Pancreas (tissue), 10 donors: Measurements from ENCODE around the gene RTKN. TPM values are rescaled to one million over a fixed set of nuclear protein-coding genes. Genes with fewer than 3 reads are reported as not detected.

Source experiments
- ATAC-seq, 4 donors: fragments of 200-7000 bp; cut with Tn5 transposase; one replicate each; pipeline versions ENCODE4 v1.8.0 to v1.9.1; 2020; ENCODE audit warnings: mild to moderate bottlenecking in 4 of 4, moderate library complexity in 4 of 4
- DNase-seq, 6 donors: peaks; one replicate each; pipeline ENCODE4 v3.0.0-alpha.2; 2020
- FAIRE-seq: peaks from 2 replicates; lab custom pipeline; 2012; peaks lifted over from hg19 to GRCh38; lab: Jason Lieb, UNC
- H3K27ac ChIP-seq, 4 donors: fragments of 200-600 bp; sonication (generic); 1 replicate in 3 of 4; 2 replicates in 1 of 4; pipeline versions ENCODE4 v1.5.0 to v1.8.0; 2020
- H3K27me3 ChIP-seq, 4 donors: fragments of 200-600 bp; one replicate each; pipeline ENCODE4 v1.8.0; 2021
- H3K36me3 ChIP-seq, 3 donors: fragments of 200-600 bp; sonication (generic) in 1 of 3; one replicate each; pipeline versions ENCODE4 v1.5.0 to v1.8.0; 2020 to 2021
- H3K4me1 ChIP-seq, 3 donors: fragments of 200-600 bp; one replicate each; pipeline ENCODE4 v1.8.0; 2021
- H3K4me3 ChIP-seq, 4 donors: fragments of 200-600 bp; sonication (generic) in 2 of 4; one replicate each; pipeline versions ENCODE4 v1.5.0 to v1.8.0; 2020 to 2021
- H3K9me3 ChIP-seq, 4 donors: fragments of 200-600 bp; one replicate each; pipeline ENCODE4 v1.8.0; 2021
- WGBS, 2 donors: extraction: QIAGEN DNeasy Blood & Tissue Kit; methylation state at CpG; one replicate each; pipeline ENCODE4 v1.1.7; 2013; 5-methylcytosine and 5-hydroxymethylcytosine counted together
- intact Hi-C, 3 donors: fragments of 100-400 bp; cut with DNase I; formaldehyde crosslinking; loops; one replicate each; pipeline versions ENCODE4 v1.11.1 to v1.14.2; 2022
- polyA plus RNA-seq, 2 donors: library from polyadenylated mRNA; stranded (reverse); fragments of 200-250 nt; gene quantifications; one replicate each; pipeline ENCODE4 v1.2.3, GENCODE V29; 2013
- total RNA-seq, 6 donors: library from RNA; stranded (reverse); fragmentation: NEBNext Ultra II Directional in 4 of 6; extraction: Animal tissue kit (Norgen Biotek cat#: 25700) in 4 of 6; gene quantifications; one replicate each; pipeline versions ENCODE4 v1.2.1 to v1.2.4, GENCODE V29; 2021 to 2023
- TF ChIP-seq, protein P1 (sequence below), 4 donors: fragments of 200-600 bp; sonication (generic) in 3 of 4; IDR thresholded peaks; one replicate each; pipeline versions ENCODE4 v1.5.0 to v1.8.0; 2021; ENCODE audit warnings: antibody characterized with exemption in 4 of 4
- donor health status: healthy with polysubstance abuse.
- donor health status: DM: no; HTN: no; CAD: no; lungs with moderate emphysema.
- donor health status: DM: no; HTN: no; CAD: no.
- donor health status: control.
- donor health status: control.
- donor health status: Bipolar disorder and iron deficiency.
- donor health status: DM: yes; HTN: yes; CAD: no.
- donor health status: DM: no; HTN: no; CAD: no.
- donor health status: DM: no; HTN: no; CAD: no.
- donor health status: DM: yes; HTN: yes; CAD: no.

The RTKN gene
- total and polyA plus RNA-seq, 8 donors = 20.7 to 63.7 (median 30.8) TPM

DNA sequence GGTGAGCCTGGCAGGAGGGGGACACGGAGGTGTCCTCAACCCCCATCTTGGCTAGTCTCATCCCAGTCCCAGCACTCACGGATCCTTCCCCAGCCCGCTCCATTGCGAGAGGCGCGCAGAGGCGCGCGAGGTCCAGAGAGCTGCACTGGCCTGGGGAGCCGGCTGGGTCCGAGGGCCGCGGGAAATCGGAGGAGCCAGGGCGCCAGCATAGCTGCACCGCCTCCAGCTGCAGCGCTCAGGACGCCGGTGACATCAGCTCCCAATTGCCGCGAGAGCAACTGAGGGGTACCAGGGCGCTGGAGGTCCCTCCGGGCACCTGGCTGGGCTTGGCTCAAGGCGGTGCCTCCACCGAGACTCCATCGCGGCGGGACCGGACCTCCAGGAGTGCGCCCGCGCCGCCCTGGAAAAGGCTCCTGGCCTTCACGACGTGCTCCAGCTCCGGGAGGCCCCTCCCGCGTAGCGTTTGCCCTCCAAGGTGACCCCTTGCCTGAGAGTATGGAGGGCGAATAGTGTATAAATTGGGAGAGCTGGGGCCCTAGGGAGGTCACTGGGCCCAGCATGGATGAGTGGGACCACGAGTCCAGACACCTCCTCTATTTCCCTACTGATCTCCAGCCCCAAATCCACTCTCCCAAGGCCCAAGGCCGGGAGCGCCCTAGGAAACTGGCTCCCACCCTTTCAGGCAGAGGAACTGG lies 5.5 kb downstream of the RTKN start:
- ATAC-seq (no peak), DNase-seq (no peak), FAIRE-seq (no peak)
- H3K9me3 ChIP-seq = no peaks in the 10 kb centered on the region
- no peak overlapping the region for H3K27ac ChIP-seq
- peaks cover 0 to 17% (median 9%) of the 10 kb centered on the region in 3 donors for H3K4me1 ChIP-seq
- peaks cover 0 to 10% (median 3%) of the 10 kb centered on the region in 3 donors for H3K36me3 ChIP-seq
- H3K27me3 ChIP-seq = no peaks in the 10 kb centered on the region
- 83 to 87% methylated on average over 43 of the region's 43 CpGs for WGBS, 2 donors
- TF ChIP-seq, protein P1, sequence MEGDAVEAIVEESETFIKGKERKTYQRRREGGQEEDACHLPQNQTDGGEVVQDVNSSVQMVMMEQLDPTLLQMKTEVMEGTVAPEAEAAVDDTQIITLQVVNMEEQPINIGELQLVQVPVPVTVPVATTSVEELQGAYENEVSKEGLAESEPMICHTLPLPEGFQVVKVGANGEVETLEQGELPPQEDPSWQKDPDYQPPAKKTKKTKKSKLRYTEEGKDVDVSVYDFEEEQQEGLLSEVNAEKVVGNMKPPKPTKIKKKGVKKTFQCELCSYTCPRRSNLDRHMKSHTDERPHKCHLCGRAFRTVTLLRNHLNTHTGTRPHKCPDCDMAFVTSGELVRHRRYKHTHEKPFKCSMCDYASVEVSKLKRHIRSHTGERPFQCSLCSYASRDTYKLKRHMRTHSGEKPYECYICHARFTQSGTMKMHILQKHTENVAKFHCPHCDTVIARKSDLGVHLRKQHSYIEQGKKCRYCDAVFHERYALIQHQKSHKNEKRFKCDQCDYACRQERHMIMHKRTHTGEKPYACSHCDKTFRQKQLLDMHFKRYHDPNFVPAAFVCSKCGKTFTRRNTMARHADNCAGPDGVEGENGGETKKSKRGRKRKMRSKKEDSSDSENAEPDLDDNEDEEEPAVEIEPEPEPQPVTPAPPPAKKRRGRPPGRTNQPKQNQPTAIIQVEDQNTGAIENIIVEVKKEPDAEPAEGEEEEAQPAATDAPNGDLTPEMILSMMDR (IDR thresholded peaks at IDR 0.05) = no peak
- intact Hi-C loops = no loop called here
- H3K4me3 ChIP-seq = no peak overlapping the region

DNA sequence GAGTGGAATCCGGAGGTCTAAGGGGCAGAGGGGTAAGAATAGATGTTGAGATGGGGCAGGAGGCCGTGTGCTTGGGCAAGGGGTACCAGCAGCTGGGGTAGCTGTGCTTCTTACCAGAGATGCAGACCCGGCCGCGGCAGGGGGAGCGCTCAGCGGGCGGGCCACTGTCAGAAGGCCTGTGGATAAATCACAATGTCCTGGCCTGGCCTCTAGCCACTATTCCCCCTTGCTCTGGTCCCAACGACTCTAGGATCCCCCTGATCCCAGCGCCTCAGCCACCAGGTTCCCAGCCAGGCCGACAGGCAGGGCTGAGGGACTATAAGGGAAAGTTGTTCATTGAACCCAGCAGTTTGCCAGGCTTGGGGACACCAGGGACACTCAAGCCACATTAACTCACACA lies 11.2 kb downstream of the RTKN start:
- peaks cover 3 to 58% (median 23%) of the 10 kb centered on the region in 3 donors for H3K36me3 ChIP-seq
- no peak overlapping the region for H3K4me3 ChIP-seq
- DNase-seq = peak in 1 of 6 donors; percentile 45
- no peaks in the 10 kb centered on the region for H3K9me3 ChIP-seq
- 83 to 90% methylated on average over 11 of the region's 11 CpGs for WGBS, 2 donors
- TF ChIP-seq, protein P1 (IDR thresholded peaks at IDR 0.05) = no peak
- ATAC-seq = no peak
- no peaks in the 10 kb centered on the region for H3K27me3 ChIP-seq
- H3K4me1 ChIP-seq = no peaks in the 10 kb centered on the region
- no peak for FAIRE-seq
- intact Hi-C loops = no loop called here
- H3K27ac ChIP-seq = no peak overlapping the region

DNA sequence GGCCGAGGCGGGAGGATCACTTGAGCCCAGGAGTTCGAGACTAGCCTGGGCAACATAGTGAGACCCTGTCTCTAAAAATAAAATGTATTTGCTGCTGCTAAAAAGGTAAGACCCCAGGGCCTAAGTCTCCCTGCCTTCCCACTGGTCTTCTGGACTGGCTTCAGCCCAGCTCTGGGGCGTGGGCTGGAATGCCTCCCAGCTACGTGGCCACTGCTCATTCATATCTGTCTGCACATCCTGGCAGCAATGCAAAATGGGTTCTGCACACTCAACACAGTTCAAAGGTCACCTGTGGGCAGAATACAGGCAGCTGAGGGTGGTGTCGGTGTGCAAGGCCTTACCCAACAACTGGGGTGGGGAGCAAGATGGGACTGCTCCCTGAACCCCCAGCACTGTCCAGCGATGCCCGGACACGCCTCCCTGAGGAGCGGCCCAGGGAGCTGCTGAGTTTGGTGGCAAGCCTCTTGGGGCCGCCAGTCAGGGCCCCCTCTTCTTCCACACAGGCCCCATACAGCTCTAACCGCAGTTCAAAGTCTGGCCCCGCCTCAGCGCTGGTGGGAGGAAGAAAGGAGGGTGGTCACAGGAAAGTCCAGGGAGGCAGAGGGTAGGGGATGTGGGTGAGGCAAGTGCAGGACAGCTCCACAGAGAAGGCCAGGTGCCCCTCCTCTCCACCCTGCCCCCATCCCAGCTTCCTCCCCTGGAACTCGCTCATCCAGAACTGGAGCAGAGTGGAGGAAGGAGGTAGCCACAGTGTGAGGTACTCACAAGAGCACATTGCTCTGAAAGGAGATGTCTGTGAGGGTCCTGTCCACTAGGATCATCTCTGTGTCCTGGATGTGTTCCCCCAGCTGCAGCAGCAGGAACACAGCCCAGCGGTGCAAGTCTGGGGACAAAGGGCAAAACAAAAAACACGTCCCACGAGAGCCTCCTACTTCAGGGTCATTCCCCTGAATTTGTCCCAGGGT lies 12.0 kb downstream of the RTKN start:
- Histone ChIP-seq H3K36me3 (peaks cover 3 to 58% (median 23%) of the 10 kb centered on the region in 3 donors), H3K27me3 (no peaks in the 10 kb centered on the region), H3K4me1 (no peaks in the 10 kb centered on the region), H3K4me3 (no peak overlapping the region), H3K9me3 (no peaks in the 10 kb centered on the region), H3K27ac (no peak overlapping the region)
- FAIRE-seq = no peak
- peak in 1 of 4 donors; percentile 5 for ATAC-seq
- 86% methylated on average over 18 of the region's 18 CpGs for WGBS, 2 donors
- peak in 1 of 6 donors; percentile 62 for DNase-seq
- TF ChIP-seq, protein P1 (IDR thresholded peaks at IDR 0.05) = no peak
- intact Hi-C loops = no loop called here

DNA sequence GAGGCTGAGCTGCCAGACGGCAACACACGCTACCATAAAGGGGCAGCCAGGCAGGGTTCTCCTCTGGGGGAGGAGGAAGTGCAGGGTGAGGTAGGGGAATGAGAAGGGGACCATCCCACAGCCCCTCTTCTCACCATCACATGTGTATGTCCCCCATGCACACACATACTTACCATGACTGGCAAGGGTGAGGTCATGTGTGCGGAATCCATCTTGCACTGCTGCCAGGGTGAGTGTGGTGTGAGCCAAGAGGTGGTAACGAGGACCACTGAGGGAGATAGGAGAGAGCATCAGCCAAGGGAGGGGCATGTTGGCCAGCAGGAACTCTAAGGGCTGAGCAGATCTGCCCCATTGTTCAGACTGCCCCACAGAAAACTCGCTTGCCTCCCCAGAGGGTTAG lies 13.1 kb downstream of the RTKN start:
- Histone ChIP-seq H3K36me3 (peaks cover 3 to 58% (median 23%) of the 10 kb centered on the region in 3 donors), H3K4me3 (no peak overlapping the region), H3K9me3 (no peaks in the 10 kb centered on the region), H3K27ac (no peak overlapping the region), H3K27me3 (no peaks in the 10 kb centered on the region), H3K4me1 (no peaks in the 10 kb centered on the region)
- intact Hi-C loops = no loop called here
- FAIRE-seq = no peak
- DNase-seq = no peak
- no peak for ATAC-seq
- TF ChIP-seq, protein P1 (IDR thresholded peaks at IDR 0.05) = no peak
- 89 to 95% methylated on average over 5 of the region's 5 CpGs for WGBS, 2 donors
